Peyer's patch (tissue), 4 donors: ENCODE results near the gene GABRR1. TPM values are rescaled to one million over a fixed set of nuclear protein-coding genes. Genes with fewer than 3 reads are reported as not detected.
"Not testable (repeated sequence)": the region's sequence is repeated elsewhere in the genome, so short reads cannot be mapped to it uniquely, and the experiment has no call there.

Source experiments
- DNase-seq, 3 donors: peaks; one replicate each; pipeline ENCODE4 v3.0.0-alpha.2; 2017 to 2019
- H3K27ac ChIP-seq, 4 donors: fragments of 200-600 bp; sonication (generic); one replicate each; pipeline ENCODE4 v1.5.1; 2016 to 2019
- H3K27me3 ChIP-seq, 2 donors: fragments of 200-600 bp; sonication (generic); one replicate each; pipeline ENCODE4 v1.5.1; 2019
- H3K36me3 ChIP-seq, 3 donors: fragments of 200-600 bp; sonication (generic); one replicate each; pipeline ENCODE4 v1.5.1; 2016 to 2019
- H3K4me1 ChIP-seq, 4 donors: fragments of 200-600 bp; sonication (generic); one replicate each; pipeline ENCODE4 v1.5.1; 2016 to 2019
- H3K4me3 ChIP-seq, 4 donors: fragments of 200-600 bp; sonication (generic); 1 replicate in 3 of 4; 2 replicates in 1 of 4; pipeline ENCODE4 v1.5.1; 2016 to 2019; ENCODE audit warnings: mild to moderate bottlenecking in 1 of 4
- H3K9me3 ChIP-seq, 4 donors: fragments of 200-600 bp; sonication (generic); one replicate each; pipeline ENCODE4 v1.5.1; 2016 to 2019; ENCODE audit warnings: mild to moderate bottlenecking in 1 of 4
- POLR2A ChIP-seq, 2 donors: fragments of 450-650 bp; IDR thresholded peaks; one replicate each; pipeline ENCODE4 v1.5.1; 2017; ENCODE audit warnings: antibody characterized with exemption in 2 of 2, mild to moderate bottlenecking in 2 of 2, moderate library complexity in 2 of 2
- total RNA-seq, 4 donors: library from RNA; depleted of rRNA; stranded (reverse); fragments of >200 nt; gene quantifications; one replicate each; pipeline ENCODE4 v1.1.0, GENCODE V29; 2016
- TF ChIP-seq, protein P1 (sequence below), 6 experiments: fragments of 450-650 bp in 4 of 6; fragments of 200-600 bp in 2 of 6; sonication (generic) in 1 of 6; IDR thresholded peaks; one replicate each; pipeline ENCODE4 v1.5.1; 2017 to 2019; ENCODE audit warnings: antibody characterized with exemption in 6 of 6, mild to moderate bottlenecking in 3 of 6, moderate library complexity in 1 of 6

GABRR1 gene
- total RNA-seq, 4 donors from 2014 or later: not detected

DNA sequence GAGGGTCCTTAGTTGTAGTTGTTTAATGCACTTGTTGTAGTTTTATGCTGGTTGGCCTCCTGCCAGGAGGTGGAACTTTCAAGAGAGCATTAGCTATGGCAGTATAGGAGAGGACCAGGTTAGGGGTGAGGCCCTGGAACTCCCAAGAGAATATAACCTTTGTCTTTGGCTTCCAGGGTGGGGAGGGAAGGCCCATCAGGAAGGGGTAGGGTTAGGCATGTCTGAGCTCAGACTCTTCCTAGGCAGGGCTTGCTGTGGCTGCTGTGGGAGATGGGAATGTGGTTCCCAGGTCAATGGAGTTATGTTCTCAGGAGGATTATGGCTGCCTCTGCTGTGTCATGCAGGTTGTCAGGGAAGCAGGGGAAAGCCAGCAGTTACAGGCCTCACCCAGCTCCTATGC, 20.0 kb upstream of the GABRR1 start:
- H3K4me1 ChIP-seq: no peaks in the 10 kb centered on the region
- no peak for DNase-seq
- H3K36me3 ChIP-seq: no peaks in the 10 kb centered on the region
- H3K9me3 ChIP-seq: peaks cover 0 to 5% (median 0%) of the 10 kb centered on the region in 4 donors
- H3K4me3 ChIP-seq: no peak overlapping the region
- H3K27ac ChIP-seq: no peak overlapping the region
- TF ChIP-seq, protein P1, sequence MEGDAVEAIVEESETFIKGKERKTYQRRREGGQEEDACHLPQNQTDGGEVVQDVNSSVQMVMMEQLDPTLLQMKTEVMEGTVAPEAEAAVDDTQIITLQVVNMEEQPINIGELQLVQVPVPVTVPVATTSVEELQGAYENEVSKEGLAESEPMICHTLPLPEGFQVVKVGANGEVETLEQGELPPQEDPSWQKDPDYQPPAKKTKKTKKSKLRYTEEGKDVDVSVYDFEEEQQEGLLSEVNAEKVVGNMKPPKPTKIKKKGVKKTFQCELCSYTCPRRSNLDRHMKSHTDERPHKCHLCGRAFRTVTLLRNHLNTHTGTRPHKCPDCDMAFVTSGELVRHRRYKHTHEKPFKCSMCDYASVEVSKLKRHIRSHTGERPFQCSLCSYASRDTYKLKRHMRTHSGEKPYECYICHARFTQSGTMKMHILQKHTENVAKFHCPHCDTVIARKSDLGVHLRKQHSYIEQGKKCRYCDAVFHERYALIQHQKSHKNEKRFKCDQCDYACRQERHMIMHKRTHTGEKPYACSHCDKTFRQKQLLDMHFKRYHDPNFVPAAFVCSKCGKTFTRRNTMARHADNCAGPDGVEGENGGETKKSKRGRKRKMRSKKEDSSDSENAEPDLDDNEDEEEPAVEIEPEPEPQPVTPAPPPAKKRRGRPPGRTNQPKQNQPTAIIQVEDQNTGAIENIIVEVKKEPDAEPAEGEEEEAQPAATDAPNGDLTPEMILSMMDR (IDR thresholded peaks at IDR 0.05): no peak
- TF ChIP-seq POLR2A (IDR thresholded peaks at IDR 0.05): no peak
- H3K27me3 ChIP-seq: no peaks in the 10 kb centered on the region

DNA sequence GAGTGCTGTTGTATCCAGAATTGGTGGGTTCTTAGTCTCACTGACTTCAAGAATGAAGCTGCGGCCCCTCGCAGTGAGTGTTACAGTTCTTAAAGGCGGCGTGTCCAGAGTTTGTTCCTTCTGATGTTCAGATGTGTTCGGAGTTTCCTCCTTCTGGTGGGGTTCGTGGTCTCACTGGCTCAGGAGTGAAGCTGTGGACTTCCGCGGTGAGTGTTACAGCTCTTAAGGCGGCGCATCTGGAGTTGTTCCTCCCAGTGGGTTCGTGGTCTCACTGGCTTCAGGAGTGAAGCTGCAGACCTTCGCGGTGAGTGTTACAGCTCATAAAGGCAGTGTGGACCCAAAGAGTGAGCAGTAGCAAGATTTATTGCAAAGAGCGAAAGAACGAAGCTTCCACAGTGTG, 16.4 kb upstream of the GABRR1 start:
- not testable (repeated sequence) for H3K9me3 ChIP-seq

DNA sequence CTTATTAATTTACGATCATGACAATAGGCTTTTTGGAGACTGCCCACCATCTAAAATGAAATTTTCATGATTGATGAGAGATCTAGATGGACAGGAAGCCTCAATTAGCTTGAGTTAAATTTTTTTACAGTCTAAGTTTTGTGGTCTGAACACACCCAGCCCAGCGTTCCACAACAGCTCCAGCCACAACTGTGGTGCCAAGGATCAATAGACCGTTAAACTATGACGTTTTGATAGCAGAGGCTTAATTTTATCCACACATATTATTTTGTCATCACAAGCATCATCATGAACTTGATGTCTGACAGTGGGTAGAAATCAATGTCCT, 5.5 kb upstream of the GABRR1 start:
- H3K27ac ChIP-seq: no peak overlapping the region

More for the DNA sequence above, 16.4 kb upstream of the GABRR1 start:
- not testable (repeated sequence) for H3K27me3 ChIP-seq, H3K4me3 ChIP-seq, H3K4me1 ChIP-seq, H3K27ac ChIP-seq, H3K36me3 ChIP-seq, DNase-seq

DNA sequence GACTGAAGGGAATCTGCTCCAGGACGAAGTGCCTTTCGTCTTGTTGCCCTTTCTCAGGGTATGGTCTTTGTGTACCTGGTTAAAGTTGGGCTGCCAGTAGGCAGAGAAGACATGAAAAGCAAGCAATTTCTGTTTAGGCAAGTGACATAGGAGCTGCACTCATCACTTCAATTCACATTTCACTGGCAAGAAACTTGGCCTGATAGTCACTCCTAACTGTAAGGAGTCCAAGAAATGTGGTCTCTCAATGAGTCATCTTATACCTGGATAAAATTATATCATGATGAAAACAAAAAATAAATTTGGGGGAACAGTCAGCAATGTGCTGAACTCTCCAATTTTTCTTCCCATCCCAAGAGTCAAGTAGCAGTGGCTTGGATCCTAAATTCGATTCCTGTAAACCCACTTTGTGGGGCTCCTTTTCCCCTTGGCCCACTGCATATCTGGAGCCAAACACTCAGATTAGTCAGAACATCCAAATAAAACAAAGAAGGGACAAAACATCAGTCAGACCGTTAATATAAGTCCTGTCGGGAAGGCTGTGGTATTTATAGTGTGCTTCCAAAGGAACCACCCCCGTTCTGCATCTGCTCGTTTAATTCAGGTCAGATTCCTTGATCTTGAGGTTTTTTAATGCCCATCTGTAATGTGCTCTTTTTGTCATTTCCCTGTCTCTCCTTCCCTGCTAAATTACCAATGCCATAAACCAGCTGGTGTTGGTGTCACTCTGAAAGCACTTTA, 5.0 kb upstream of the GABRR1 start:
- no peak for TF ChIP-seq POLR2A (IDR thresholded peaks at IDR 0.05)
- TF ChIP-seq, protein P1 (IDR thresholded peaks at IDR 0.05): no peak
- no peaks in the 10 kb centered on the region for H3K9me3 ChIP-seq
- H3K27ac ChIP-seq: no peak overlapping the region
- H3K4me3 ChIP-seq: no peak overlapping the region
- no peaks in the 10 kb centered on the region for H3K27me3 ChIP-seq
- no peak for DNase-seq
- H3K4me1 ChIP-seq: no peaks in the 10 kb centered on the region
- no peaks in the 10 kb centered on the region for H3K36me3 ChIP-seq

More for the DNA sequence above, 5.5 kb upstream of the GABRR1 start:
- Histone ChIP-seq H3K27me3 (no peaks in the 10 kb centered on the region), H3K36me3 (no peaks in the 10 kb centered on the region), H3K4me1 (no peaks in the 10 kb centered on the region), H3K4me3 (no peak overlapping the region), H3K9me3 (no peaks in the 10 kb centered on the region)
- DNase-seq: no peak
- TF ChIP-seq POLR2A (IDR thresholded peaks at IDR 0.05): no peak
- TF ChIP-seq, protein P1 (IDR thresholded peaks at IDR 0.05): no peak

DNA sequence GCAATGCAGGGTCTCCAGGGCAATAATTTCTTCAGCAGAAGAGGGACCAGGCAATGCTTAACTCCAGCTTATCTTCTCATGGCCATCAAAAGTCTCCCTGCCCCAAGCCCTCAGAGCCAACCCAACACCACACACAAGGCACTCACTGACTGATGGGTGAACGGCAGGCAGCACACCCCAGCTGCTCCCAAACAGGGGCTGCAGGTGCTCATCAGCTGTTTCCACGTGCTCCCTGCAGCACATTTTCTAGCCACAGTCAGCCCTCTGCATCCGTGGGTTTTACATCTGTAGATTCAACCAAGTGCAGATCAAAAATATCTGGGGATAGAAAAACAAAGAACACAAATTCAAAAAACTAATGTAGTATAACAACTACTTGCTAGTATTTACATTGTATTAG, 4.0 kb upstream of the GABRR1 start:
- TF ChIP-seq POLR2A (IDR thresholded peaks at IDR 0.05): no peak
- TF ChIP-seq, protein P1 (IDR thresholded peaks at IDR 0.05): no peak

DNA sequence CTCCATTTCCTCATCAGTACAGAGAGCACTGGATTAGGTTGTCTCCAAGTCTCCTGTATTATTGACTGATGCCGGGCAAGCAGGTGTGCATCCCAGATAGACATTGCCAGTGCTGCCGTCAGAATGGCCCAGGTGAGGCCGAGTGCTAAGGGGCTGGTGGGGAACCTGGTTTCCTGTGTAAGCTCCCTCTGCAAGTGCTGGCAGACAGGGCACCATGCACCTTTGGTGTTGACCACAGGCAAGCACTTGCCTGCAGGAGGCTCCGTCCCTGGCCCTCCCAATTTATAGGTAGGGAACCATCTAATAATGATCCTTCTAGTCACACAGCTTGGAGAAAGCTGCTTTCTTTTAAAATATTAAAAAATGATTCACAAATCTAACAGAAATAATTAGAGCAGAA, 747 bp downstream of the GABRR1 start:
- Histone ChIP-seq H3K4me3 (no peak overlapping the region), H3K27ac (no peak overlapping the region), H3K9me3 (no peaks in the 10 kb centered on the region), H3K27me3 (no peaks in the 10 kb centered on the region), H3K4me1 (no peaks in the 10 kb centered on the region), H3K36me3 (no peaks in the 10 kb centered on the region)
- DNase-seq: no peak
- TF ChIP-seq, protein P1 (IDR thresholded peaks at IDR 0.05): no peak
- TF ChIP-seq POLR2A (IDR thresholded peaks at IDR 0.05): no peak

More for the DNA sequence above, 4.0 kb upstream of the GABRR1 start:
- Histone ChIP-seq H3K4me3 (no peak overlapping the region), H3K27me3 (no peaks in the 10 kb centered on the region), H3K4me1 (no peaks in the 10 kb centered on the region), H3K36me3 (no peaks in the 10 kb centered on the region), H3K27ac (no peak overlapping the region), H3K9me3 (no peaks in the 10 kb centered on the region)
- no peak for DNase-seq
